Measurements from ENCODE around the gene CIROP.

Gene CIROP

GRCh38 chr14:23104591-23105347, at the start of gene CIROP:
Gene CIROP (minus strand): TSS chr14:23104989. CDS start chr14:23104920, 69 bp downstream.
- no peak for DNase-seq (ENCODE audit: low read depth in 2 of 2)

- DNase-seq (ENCODE audit: low read depth in 2 of 2) = no peak
Observed at GRCh38 chr14:23153851-23154796, 49.3 kb upstream of the CIROP start.

GRCh38 chr14:23151342-23151741, 46.6 kb upstream of the CIROP start:
- DNase-seq (ENCODE audit: low read depth in 2 of 2) = no peak

GRCh38 chr14:23149745-23150144, 45.0 kb upstream of the CIROP start:
- DNase-seq (ENCODE audit: low read depth in 2 of 2) = no peak

GRCh38 chr14:23148591-23149249, 43.9 kb upstream of the CIROP start:
- DNase-seq (ENCODE audit: low read depth in 2 of 2) = no peak

GRCh38 chr14:23147676-23148075, 42.9 kb upstream of the CIROP start:
- no peak for DNase-seq (ENCODE audit: low read depth in 2 of 2)

- no peak for DNase-seq (ENCODE audit: low read depth in 2 of 2)
Observed at GRCh38 chr14:23146980-23147379, 42.2 kb upstream of the CIROP start.

GRCh38 chr14:23146351-23146910, 41.6 kb upstream of the CIROP start:
- DNase-seq (ENCODE audit: low read depth in 2 of 2) = peak in 1 of 2 donors; percentile 8

- DNase-seq (ENCODE audit: low read depth in 2 of 2) = no peak
Observed at GRCh38 chr14:23145794-23146350, 41.1 kb upstream of the CIROP start.

GRCh38 chr14:23143911-23144310, 39.1 kb upstream of the CIROP start:
- DNase-seq (ENCODE audit: low read depth in 2 of 2) = no peak

GRCh38 chr14:23142826-23143225, 38.0 kb upstream of the CIROP start:
- DNase-seq (ENCODE audit: low read depth in 2 of 2) = no peak

GRCh38 chr14:23141706-23142444, 37.1 kb upstream of the CIROP start:
- no peak for DNase-seq (ENCODE audit: low read depth in 2 of 2)

GRCh38 chr14:23140371-23140770, 35.6 kb upstream of the CIROP start:
- DNase-seq (ENCODE audit: low read depth in 2 of 2) = no peak

- DNase-seq (ENCODE audit: low read depth in 2 of 2) = no peak
Observed at GRCh38 chr14:23139874-23140273, 35.1 kb upstream of the CIROP start.

GRCh38 chr14:23137813-23138535, 33.2 kb upstream of the CIROP start:
- DNase-seq (ENCODE audit: low read depth in 2 of 2) = no peak

- DNase-seq (ENCODE audit: low read depth in 2 of 2) = no peak
Observed at GRCh38 chr14:23137192-23137812, 32.5 kb upstream of the CIROP start.

- DNase-seq (ENCODE audit: low read depth in 2 of 2) = no peak
Observed at GRCh38 chr14:23136566-23137133, 31.9 kb upstream of the CIROP start.

GRCh38 chr14:23132970-23133369, 28.2 kb upstream of the CIROP start:
- DNase-seq (ENCODE audit: low read depth in 2 of 2) = no peak

- DNase-seq (ENCODE audit: low read depth in 2 of 2) = no peak
Observed at GRCh38 chr14:23131482-23131881, 26.7 kb upstream of the CIROP start.
